H1 (cell line): ENCODE data around the gene NANOGP8. TPM values are rescaled to one million over a fixed set of nuclear protein-coding genes. Genes with fewer than 3 reads are reported as not detected.

ENCODE experiments used
- CTCF ChIA-PET: fragments of 300-600 bp; sonication (Branson Sonifier 250); formaldehyde crosslinking; loops from one replicate; lab custom pipeline; 2021; ENCODE audit not compliant: partially characterized antibody; lab: Charles Lee
- POLR2A ChIA-PET: fragments of 300-600 bp; sonication (Branson Sonifier 250); formaldehyde crosslinking; loops from one replicate; lab custom pipeline; 2021; ENCODE audit warnings: inconsistent platforms; ENCODE audit not compliant: partially characterized antibody; lab: Charles Lee
- DNase-seq, 2 experiments: peaks; one replicate each; pipeline versions ENCODE4 v3.0.0 to v3.0.0-alpha.2; 2010 to 2022; ENCODE audit warnings: low spot score in 2 of 2, low read depth in 1 of 2, mixed read lengths in 1 of 2
- FAIRE-seq: peaks from 2 replicates; lab custom pipeline; 2011; peaks lifted over from hg19 to GRCh38; lab: Jason Lieb, UNC
- H2AFZ ChIP-seq: 2 replicates; pipeline ENCODE4 v1.8.1; 2012; ENCODE audit warnings: low read length, inconsistent platforms
- H2AK5ac ChIP-seq: 2 replicates; pipeline ENCODE4 v1.6.1; 2013; ENCODE audit warnings: low read depth, low read length
- H2BK120ac ChIP-seq: replicated peaks from 2 replicates; pipeline ENCODE3; 2013; ENCODE audit warnings: low read depth, low read length, inconsistent platforms
- H2BK12ac ChIP-seq: 2 replicates; pipeline ENCODE4 v1.6.1; 2013; ENCODE audit warnings: low read depth, low read length
- H2BK15ac ChIP-seq: 2 replicates; pipeline ENCODE4 v1.6.1; 2013; ENCODE audit warnings: low read length
- H2BK20ac ChIP-seq: 2 replicates; pipeline ENCODE4 v1.6.1; 2013; ENCODE audit warnings: low read length
- H2BK5ac ChIP-seq: 2 replicates; pipeline ENCODE4 v1.6.1; 2013; ENCODE audit warnings: low read depth, low read length
- H3K14ac ChIP-seq: 2 replicates; pipeline ENCODE4 v1.6.1; 2013; ENCODE audit warnings: inconsistent platforms; ENCODE audit not compliant: insufficient read length
- H3K18ac ChIP-seq: 2 replicates; pipeline ENCODE4 v1.6.1; 2013; ENCODE audit warnings: low read length; ENCODE audit errors: extremely low read depth
- H3K23ac ChIP-seq: 2 replicates; pipeline ENCODE4 v1.6.1; 2013; ENCODE audit warnings: inconsistent platforms; ENCODE audit not compliant: insufficient read length
- H3K23me2 ChIP-seq: 2 replicates; pipeline ENCODE4 v1.6.1; 2013; ENCODE audit warnings: low read depth, low read length
- H3K27ac ChIP-seq: 2 replicates; pipeline ENCODE4 v1.6.1; 2011; ENCODE audit warnings: low read depth, low read length, inconsistent platforms
- H3K27me3 ChIP-seq, 4 experiments: replicated peaks in 1 of 4; 1 replicate in 1 of 4; 2 replicates in 3 of 4; pipeline versions ENCODE4 v1.6.1 to v1.8.1; 2011 to 2013; ENCODE audit warnings: low read length in 3 of 4, mild to moderate bottlenecking in 3 of 4, inconsistent platforms in 2 of 4, mixed read lengths in 2 of 4, moderate library complexity in 1 of 4; ENCODE audit not compliant: control insufficient read depth in 3 of 4, insufficient read depth in 3 of 4; ENCODE audit errors: extremely low read depth in 1 of 4
- H3K36me3 ChIP-seq, 4 experiments: 2 replicates each; pipeline versions ENCODE4 v1.6.1 to v1.8.1; 2011 to 2013; ENCODE audit warnings: mild to moderate bottlenecking in 4 of 4, low read length in 3 of 4, moderate library complexity in 2 of 4, control low read depth in 1 of 4, inconsistent platforms in 1 of 4; ENCODE audit not compliant: insufficient read depth in 4 of 4, control insufficient read depth in 2 of 4
- H3K4ac ChIP-seq: replicated peaks from 2 replicates; pipeline ENCODE3; 2013; ENCODE audit warnings: low read length, low read depth, mixed read lengths, inconsistent platforms; ENCODE audit not compliant: insufficient read length
- H3K4me1 ChIP-seq, 4 experiments: replicated peaks in 1 of 4; 1 replicate in 1 of 4; 2 replicates in 3 of 4; pipeline versions ENCODE4 v1.6.1 to v1.8.1; 2011 to 2013; ENCODE audit warnings: low read length in 3 of 4, inconsistent platforms in 2 of 4, mixed read lengths in 1 of 4; ENCODE audit not compliant: insufficient read depth in 4 of 4, control insufficient read depth in 3 of 4
- H3K4me2 ChIP-seq, 2 experiments: 2 replicates each; pipeline versions ENCODE4 v1.6.1 to v1.8.1; 2011 to 2013; ENCODE audit warnings: low read depth in 2 of 2, low read length in 2 of 2, control low read depth in 1 of 2, inconsistent platforms in 1 of 2, mild to moderate bottlenecking in 1 of 2; ENCODE audit not compliant: insufficient read depth in 1 of 2
- H3K4me3 ChIP-seq, 4 experiments: fragments of 200-600, 300-600 bp in 1 of 4; sonication (generic), shearing (Covaris generic), sonication (Bioruptor Twin) in 1 of 4; 2 replicates each; pipeline versions ENCODE4 v1.5.1 to v1.8.1; 2011 to 2016; ENCODE audit warnings: low read length in 4 of 4, low read depth in 3 of 4, control low read depth in 2 of 4, inconsistent platforms in 2 of 4, mild to moderate bottlenecking in 2 of 4, mixed read lengths in 1 of 4, moderate library complexity in 1 of 4; ENCODE audit not compliant: insufficient read depth in 2 of 4; ENCODE audit errors: extremely low read depth in 1 of 4
- H3K56ac ChIP-seq: replicated peaks from 2 replicates; pipeline ENCODE3; 2013; ENCODE audit warnings: low read depth, mild to moderate bottlenecking, mixed read lengths, low read length, inconsistent platforms; ENCODE audit not compliant: insufficient read length
- H3K79me1 ChIP-seq: 2 replicates; pipeline ENCODE4 v1.6.1; 2013; ENCODE audit warnings: low read depth, low read length, control low read depth
- H3K79me2 ChIP-seq, 2 experiments: 2 replicates each; pipeline versions ENCODE4 v1.6.1 to v1.8.1; 2012 to 2013; ENCODE audit warnings: low read length in 2 of 2, mild to moderate bottlenecking in 2 of 2, inconsistent platforms in 1 of 2; ENCODE audit not compliant: insufficient read depth in 2 of 2, control insufficient read depth in 1 of 2
- H3K9ac ChIP-seq, 4 experiments: replicated peaks in 1 of 4; 1 replicate in 1 of 4; 2 replicates in 3 of 4; pipeline versions ENCODE4 v1.6.1 to v1.8.1; 2011 to 2013; ENCODE audit warnings: low read depth in 3 of 4, low read length in 3 of 4, control low read depth in 2 of 4, mild to moderate bottlenecking in 2 of 4, moderate library complexity in 2 of 4, inconsistent platforms in 1 of 4; ENCODE audit errors: extremely low read depth in 1 of 4
- H3K9me3 ChIP-seq, 2 experiments: 2 replicates each; pipeline versions ENCODE4 v1.6.1 to v1.8.1; 2012 to 2013; ENCODE audit warnings: mild to moderate bottlenecking in 2 of 2, moderate library complexity in 2 of 2, control low read depth in 1 of 2, inconsistent platforms in 1 of 2, low read depth in 1 of 2, low read length in 1 of 2, mixed read lengths in 1 of 2; ENCODE audit not compliant: insufficient read depth in 2 of 2
- H4K20me1 ChIP-seq, 2 experiments: replicated peaks in 1 of 2; 2 replicates each; pipeline versions ENCODE3 to v1.8.1; 2011 to 2013; ENCODE audit warnings: inconsistent platforms in 2 of 2, low read length in 2 of 2, mild to moderate bottlenecking in 1 of 2; ENCODE audit not compliant: insufficient read depth in 2 of 2, control insufficient read depth in 1 of 2
- H4K5ac ChIP-seq: 2 replicates; pipeline ENCODE4 v1.6.1; 2013; ENCODE audit warnings: low read length, low read depth, mixed read lengths, inconsistent platforms; ENCODE audit not compliant: insufficient read length
- H4K8ac ChIP-seq: 2 replicates; pipeline ENCODE4 v1.8.0; 2013; ENCODE audit warnings: mild to moderate bottlenecking, moderate library complexity, low read length, inconsistent platforms; ENCODE audit not compliant: insufficient read depth; ENCODE audit errors: extremely low read depth
- H4K91ac ChIP-seq: replicated peaks from 2 replicates; pipeline ENCODE3; 2013; ENCODE audit warnings: low read length, mixed read lengths, inconsistent platforms; ENCODE audit not compliant: insufficient read length
- CEBPB ChIP-seq: IDR thresholded peaks from 2 replicates; pipeline ENCODE4 v1.6.1; 2012; ENCODE audit warnings: low read depth, low read length
- RBBP5 ChIP-seq: IDR thresholded peaks from 2 replicates; pipeline ENCODE4 v1.7.1; 2012; ENCODE audit warnings: low read depth, mild to moderate bottlenecking, inconsistent platforms, low read length, moderate library complexity, borderline replicate concordance
- RNF2 ChIP-seq: fragments of 200-900, 300-1000 bp; sonication (generic); IDR thresholded peaks from 2 replicates; pipeline ENCODE4 v1.7.1; 2016; ENCODE audit warnings: borderline replicate concordance, low read depth, mild to moderate bottlenecking, antibody characterized with exemption, low read length; ENCODE audit not compliant: poor library complexity, severe bottlenecking; ENCODE audit errors: missing control alignments
- SRF ChIP-seq: IDR thresholded peaks from 2 replicates; pipeline ENCODE4 v1.6.1; 2011; ENCODE audit warnings: mild to moderate bottlenecking, low read depth, low read length, moderate library complexity
- TAF7 ChIP-seq: optimal IDR thresholded peaks from 2 replicates; pipeline ENCODE3; 2011; ENCODE audit warnings: low read depth, mild to moderate bottlenecking, inconsistent platforms, low read length, moderate library complexity, borderline replicate concordance
- WGBS, 2 experiments: shearing (Covaris generic) in 1 of 2; methylation state at CpG; one replicate each; pipeline versions ENCODE4 v1.1.6 to v1.1.7; 2013 to 2015; ENCODE audit warnings: low lambda C conversion rate in 2 of 2, mixed read lengths in 2 of 2, inconsistent platforms in 1 of 2, low coverage in 1 of 2, missing lambda C conversion rate in 1 of 2; ENCODE audit not compliant: insufficient replicate concordance in 2 of 2, insufficient coverage in 1 of 2, insufficient read length in 1 of 2; ENCODE audit errors: extremely low coverage in 1 of 2, missing lambda C conversion rate in 1 of 2; 5-methylcytosine and 5-hydroxymethylcytosine counted together
- polyA plus RNA-seq, 7 experiments: library from polyadenylated mRNA; depleted of rRNA in 3 of 7; stranded (reverse) in 5 of 7; unstranded in 2 of 7; fragments of >200 nt in 5 of 7; fragments of 200-250 nt in 2 of 7; gene quantifications; 1 replicate in 5 of 7; 2 replicates in 1 of 7; 4 replicates in 1 of 7; pipeline versions ENCODE4 v1.2.1 to v1.2.3, GENCODE V29; 2011 to 2013; ENCODE audit warnings: missing spikeins in 2 of 7, mixed read lengths in 2 of 7
- total RNA-seq: library from RNA; stranded (reverse); fragmentation: NEBNext Ultra II Directional; extraction: Animal tissue kit (Norgen Biotek cat#: 25700); gene quantifications from 2 replicates; pipeline ENCODE4 v1.2.1, GENCODE V29; 2021

NANOGP8 gene
- total and polyA plus RNA-seq, 2 of the 8 experiments (the other 6 are each of a cell fraction or from before 2014, with no cell fraction given): 23.3 to 40.6 TPM

- POLR2A ChIA-PET: no interaction called here
Observed at GRCh38 chr15:35068846-35069475, 16.1 kb downstream of the NANOGP8 start.

More at GRCh38 chr15:35068846-35069475, 16.1 kb downstream of the NANOGP8 start:
- FAIRE-seq: no peak
- 91% methylated on average over 6 of the region's 6 CpGs; no CpG with 5 or more reads in 1 of the 2 experiments for WGBS, 2 experiments
- no peak overlapping the region for H3K56ac ChIP-seq
- H3K79me2 ChIP-seq: no peaks in the 10 kb centered on the region
- H3K18ac ChIP-seq: peak overlapping the region; percentile 43; the same call in 1 of the 2 replicates
- no peaks in the 10 kb centered on the region for H3K36me3 ChIP-seq
- no peak overlapping the region for H3K4me2 ChIP-seq
- peak overlapping the region; percentile 57 for H2BK120ac ChIP-seq
- H4K91ac ChIP-seq: peak overlapping the region; percentile 11
- no peak overlapping the region for H3K9ac ChIP-seq
- H3K27ac ChIP-seq: no peak overlapping the region
- peak overlapping the region; percentile 46; the same call in 1 of the 2 replicates for H2BK12ac ChIP-seq
- peaks cover 0 to 9% (median 4%) of the 10 kb centered on the region in 4 experiments; a peak in 4 of 7 replicates for H3K4me1 ChIP-seq
- no peak overlapping the region for H3K4ac ChIP-seq
- H2AK5ac ChIP-seq: no peak overlapping the region; the same call in 1 of the 2 replicates
- H3K14ac ChIP-seq: no peak overlapping the region
- H3K23me2 ChIP-seq: no peaks in the 10 kb centered on the region
- H3K27me3 ChIP-seq: no peaks in the 10 kb centered on the region
- H3K79me1 ChIP-seq: no peaks in the 10 kb centered on the region
- H2AFZ ChIP-seq: peak overlapping the region; percentile 49; the same call in 1 of the 2 replicates
- H4K20me1 ChIP-seq: no peaks in the 10 kb centered on the region
- CTCF ChIA-PET: interaction anchor here (0.9 to 3.1 kb wide), 4 partner anchors 10 to 376 kb away, joined by 3 to 14 read pairs (median 4); no protein-coding TSS in a partner anchor
- no peak overlapping the region for H4K5ac ChIP-seq
- TF ChIP-seq RNF2: no peak
- TF ChIP-seq CEBPB: no peak
- TF ChIP-seq TAF7: no peak
- no peak for TF ChIP-seq SRF
- no peak for TF ChIP-seq RBBP5
- no peak overlapping the region for H4K8ac ChIP-seq
- no peak overlapping the region for H3K23ac ChIP-seq
- 0 out of 2 replicates have a peak overlapping the region, but pooled peaks have one; percentile 50 for H2BK20ac ChIP-seq
- H2BK15ac ChIP-seq: no peak overlapping the region; the same call in 1 of the 2 replicates
- H3K4me3 ChIP-seq: no peak overlapping the region
- DNase-seq: no peak
- no peak overlapping the region; the same call in 1 of the 2 replicates for H2BK5ac ChIP-seq
- H3K9me3 ChIP-seq: no peaks in the 10 kb centered on the region; a peak in 1 of 4 replicates
